HG02870 (cell line): Measurements from ENCODE around the gene SHROOM4.

Experiments
- ATAC-seq: cut with Tn5 transposase; IDR thresholded peaks from one replicate; pipeline ENCODE4 v1.9.1; 2021; ENCODE audit warnings: mild to moderate bottlenecking, moderate library complexity; ENCODE audit not compliant: unreplicated experiment

Gene SHROOM4, protein sequence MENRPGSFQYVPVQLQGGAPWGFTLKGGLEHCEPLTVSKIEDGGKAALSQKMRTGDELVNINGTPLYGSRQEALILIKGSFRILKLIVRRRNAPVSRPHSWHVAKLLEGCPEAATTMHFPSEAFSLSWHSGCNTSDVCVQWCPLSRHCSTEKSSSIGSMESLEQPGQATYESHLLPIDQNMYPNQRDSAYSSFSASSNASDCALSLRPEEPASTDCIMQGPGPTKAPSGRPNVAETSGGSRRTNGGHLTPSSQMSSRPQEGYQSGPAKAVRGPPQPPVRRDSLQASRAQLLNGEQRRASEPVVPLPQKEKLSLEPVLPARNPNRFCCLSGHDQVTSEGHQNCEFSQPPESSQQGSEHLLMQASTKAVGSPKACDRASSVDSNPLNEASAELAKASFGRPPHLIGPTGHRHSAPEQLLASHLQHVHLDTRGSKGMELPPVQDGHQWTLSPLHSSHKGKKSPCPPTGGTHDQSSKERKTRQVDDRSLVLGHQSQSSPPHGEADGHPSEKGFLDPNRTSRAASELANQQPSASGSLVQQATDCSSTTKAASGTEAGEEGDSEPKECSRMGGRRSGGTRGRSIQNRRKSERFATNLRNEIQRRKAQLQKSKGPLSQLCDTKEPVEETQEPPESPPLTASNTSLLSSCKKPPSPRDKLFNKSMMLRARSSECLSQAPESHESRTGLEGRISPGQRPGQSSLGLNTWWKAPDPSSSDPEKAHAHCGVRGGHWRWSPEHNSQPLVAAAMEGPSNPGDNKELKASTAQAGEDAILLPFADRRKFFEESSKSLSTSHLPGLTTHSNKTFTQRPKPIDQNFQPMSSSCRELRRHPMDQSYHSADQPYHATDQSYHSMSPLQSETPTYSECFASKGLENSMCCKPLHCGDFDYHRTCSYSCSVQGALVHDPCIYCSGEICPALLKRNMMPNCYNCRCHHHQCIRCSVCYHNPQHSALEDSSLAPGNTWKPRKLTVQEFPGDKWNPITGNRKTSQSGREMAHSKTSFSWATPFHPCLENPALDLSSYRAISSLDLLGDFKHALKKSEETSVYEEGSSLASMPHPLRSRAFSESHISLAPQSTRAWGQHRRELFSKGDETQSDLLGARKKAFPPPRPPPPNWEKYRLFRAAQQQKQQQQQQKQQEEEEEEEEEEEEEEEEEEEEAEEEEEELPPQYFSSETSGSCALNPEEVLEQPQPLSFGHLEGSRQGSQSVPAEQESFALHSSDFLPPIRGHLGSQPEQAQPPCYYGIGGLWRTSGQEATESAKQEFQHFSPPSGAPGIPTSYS (N-terminal part only)

DNA sequence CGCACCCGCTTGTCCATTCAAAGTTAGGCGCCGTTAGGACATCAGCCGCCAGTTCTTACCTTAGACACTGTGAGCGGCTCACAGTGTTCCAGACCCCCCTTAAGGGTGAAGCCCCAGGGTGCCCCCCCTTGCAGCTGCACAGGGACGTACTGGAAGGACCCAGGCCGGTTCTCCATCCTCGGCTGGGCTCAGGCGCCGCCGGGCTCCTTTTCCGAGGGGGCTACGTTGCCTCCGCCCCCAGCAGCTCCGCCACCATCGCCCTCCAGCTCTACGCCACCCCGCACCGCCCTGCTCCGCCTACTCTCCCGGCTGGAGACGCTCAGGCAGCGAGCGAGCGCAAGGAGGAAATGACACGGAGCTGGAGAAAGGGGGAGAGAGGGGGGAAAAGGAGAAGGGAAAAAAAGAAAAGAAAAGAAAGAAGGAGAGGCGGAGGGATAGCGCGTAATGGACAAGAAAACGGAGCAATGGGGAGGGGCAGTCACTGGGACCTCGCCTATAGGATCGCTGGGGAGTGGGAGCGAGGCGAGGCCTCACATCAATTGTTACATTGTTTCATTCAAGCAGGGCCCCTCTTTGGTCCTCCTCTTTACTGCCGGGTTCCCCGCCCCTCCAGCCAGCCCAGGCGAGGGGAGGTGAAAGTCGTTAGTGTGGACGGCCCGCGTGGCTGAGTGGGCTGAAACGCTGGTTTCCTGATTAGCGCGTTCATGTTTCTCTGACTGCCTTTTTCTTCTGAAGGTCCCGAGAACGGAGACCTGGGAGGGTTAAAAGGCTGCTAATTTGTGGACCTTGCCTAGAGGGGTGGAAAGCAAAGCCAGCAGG, at the start of gene SHROOM4:
SHROOM4 (minus strand) TSS at position 352 of the 819 bp plus-strand sequence; CDS start at position 176, 176 bp downstream.
- no peak for ATAC-seq

DNA sequence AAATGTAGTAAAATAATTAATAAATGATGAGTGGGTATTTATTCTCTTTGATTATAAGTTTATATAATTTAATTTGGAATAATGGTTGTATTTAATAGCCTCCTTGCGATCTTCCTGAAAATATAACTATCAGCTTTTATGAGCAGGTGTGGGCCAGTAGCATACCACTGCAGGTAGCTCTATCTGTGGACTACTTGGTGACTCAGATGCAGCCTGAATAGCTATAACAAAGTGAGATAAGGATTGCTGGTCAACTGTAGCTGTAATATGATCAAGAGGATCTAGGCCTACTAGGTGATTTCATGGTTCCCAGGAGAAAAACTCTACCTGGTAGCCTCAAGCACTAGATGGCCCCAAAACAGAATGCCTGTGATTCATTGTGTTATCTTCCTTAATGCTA, 49.5 kb upstream of the SHROOM4 start:
- ATAC-seq, result no peak

DNA sequence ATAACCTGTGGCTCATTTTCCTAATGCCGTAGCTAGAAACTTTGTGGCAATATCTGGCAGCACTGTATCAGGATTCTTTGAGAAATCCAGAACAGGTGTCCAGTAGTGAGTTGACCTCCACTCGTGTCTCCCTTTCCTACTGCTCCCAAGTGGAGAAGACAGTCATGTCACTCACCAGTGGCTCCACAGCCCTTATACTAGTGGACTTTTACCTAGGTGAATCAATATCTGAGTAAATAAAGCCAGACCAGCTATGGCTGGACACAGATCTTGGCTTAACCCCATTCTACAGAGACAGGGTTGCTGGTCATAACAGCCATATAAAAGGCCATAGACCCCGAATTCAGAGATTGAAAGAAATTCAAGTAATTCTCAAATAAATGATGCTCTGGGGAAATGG, 46.5 kb upstream of the SHROOM4 start:
- ATAC-seq, result no peak

DNA sequence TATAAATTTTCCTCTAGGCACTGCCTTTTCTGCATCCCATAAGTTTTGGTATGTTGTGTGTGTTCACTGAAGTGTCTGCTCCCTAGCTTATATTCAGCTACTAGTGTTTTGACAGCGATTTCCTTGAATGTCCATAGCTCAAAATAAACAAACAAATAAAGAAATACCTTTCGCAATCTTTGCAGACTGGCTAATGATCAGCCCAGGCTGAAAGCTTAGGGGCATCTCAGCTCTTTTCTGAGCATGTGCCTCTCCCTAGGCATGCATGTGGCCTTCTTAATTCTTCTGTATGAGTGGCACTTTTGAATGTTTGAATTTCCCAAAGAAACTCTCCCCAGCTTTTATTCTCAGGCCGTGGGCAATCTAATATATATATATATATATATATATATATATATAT, 44.6 kb upstream of the SHROOM4 start:
- ATAC-seq, result no peak

DNA sequence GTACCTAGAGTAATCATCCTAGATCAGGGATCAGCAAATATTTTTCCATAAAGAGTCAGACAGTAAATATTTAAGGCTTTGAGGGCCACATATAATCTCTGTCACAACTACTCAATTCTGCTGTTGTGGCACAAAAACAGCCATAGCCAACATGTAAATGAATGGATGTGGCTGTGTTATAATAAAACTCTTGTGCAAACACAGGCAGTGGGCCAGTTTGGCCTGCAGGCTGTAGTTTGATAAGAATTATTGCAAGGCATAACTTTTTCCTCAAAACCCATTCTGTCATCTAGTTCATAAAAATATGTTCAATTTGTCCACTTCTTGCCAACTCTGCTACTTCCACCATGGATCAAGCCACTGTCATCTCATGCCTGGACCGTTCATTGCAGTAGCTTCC, 39.4 kb upstream of the SHROOM4 start:
- ATAC-seq, result no peak

DNA sequence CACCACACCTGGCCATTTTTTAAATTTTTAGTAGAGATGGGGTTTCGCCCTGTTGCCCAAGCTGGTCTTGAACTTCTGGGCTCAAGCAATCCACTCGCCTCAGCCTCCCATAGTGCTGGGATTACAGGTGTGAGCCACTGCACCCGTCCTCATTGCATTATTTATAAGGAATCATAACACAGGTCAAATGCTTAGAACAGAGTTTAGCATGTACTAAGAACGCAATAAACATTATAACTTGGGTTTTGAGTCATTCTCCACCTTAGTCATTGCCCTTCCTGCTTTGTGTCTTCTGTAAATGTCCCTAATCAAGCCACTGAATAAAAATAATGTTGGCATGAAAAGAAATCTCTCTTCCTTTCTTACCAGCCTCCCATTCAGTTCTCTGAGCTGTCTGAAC, 38.5 kb upstream of the SHROOM4 start:
- no peak for ATAC-seq

DNA sequence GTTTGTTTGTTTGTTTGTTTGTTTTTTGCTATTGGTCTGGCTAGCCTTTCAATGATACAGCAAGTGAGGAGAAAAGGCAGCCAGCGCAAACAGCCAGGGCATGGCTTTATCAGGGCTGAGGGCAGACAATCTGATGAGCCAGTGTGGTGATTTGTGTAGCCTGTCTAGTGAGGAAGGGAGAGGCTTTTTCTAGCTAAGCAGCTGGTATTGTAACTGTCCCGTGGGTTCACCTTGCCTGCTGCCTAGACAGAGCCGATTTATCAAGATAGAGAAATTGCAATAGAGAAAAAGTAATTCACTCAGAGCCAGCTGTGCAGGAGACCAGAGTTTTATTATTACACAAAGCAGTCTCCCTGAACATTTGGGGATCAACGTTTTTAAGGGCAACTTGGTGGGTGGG, 28.2 kb upstream of the SHROOM4 start:
- no peak for ATAC-seq

DNA sequence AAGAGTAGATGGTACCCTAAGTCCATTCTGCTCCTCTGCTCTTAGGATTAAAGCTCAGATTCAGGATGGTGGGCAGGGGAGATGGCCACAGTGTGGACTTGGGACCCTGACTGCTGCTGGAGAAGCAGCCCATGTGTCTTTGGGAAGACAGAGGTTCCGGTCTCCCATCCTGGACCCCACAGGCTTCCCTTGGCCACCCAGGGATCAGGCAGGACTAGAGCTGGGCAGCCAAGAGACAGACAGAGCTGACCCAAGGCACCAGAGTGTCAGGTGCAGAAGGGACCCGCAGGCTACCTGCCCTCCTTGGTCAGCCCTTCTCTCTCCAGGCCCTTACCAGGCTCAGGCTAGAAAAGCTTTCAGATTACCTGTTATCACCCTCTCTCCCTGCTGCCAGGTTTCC, 25.7 kb upstream of the SHROOM4 start:
- ATAC-seq, result no peak

DNA sequence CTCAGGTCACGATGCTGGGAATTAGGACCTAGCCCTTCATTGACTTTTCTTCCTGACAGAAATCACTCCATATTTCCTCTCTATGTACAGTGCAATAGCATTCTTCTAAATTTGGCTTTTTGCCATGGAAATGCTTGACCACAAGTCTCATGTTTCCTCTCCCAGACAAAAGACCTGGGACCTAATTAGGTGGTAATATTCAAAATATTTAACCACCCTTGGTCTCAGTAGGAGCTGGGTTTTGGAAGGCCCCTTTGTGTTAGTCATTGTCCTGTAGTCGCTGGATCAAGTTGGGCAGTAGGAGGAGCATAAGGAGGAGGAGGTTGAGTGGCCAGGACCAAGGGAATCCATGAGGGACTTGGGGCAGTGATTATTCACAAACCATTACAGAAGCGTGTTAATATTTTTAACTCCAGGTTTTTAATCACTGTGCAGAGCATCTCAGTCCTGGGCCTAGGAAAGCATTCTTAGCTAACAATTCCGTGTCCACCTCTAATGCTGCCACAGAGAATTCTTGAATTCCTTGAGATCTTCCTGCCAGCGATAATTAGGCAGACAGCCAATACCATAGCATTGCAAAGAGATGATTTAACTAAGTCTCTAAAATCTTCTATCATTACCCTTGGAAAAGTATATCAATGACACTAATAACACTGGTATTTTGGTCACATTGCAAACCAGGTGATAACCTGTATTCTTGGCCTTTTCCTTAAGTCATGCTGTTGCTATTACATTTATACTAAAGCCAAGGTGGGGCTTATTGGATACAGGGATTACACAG, 25.0 kb upstream of the SHROOM4 start:
- ATAC-seq, result no peak

DNA sequence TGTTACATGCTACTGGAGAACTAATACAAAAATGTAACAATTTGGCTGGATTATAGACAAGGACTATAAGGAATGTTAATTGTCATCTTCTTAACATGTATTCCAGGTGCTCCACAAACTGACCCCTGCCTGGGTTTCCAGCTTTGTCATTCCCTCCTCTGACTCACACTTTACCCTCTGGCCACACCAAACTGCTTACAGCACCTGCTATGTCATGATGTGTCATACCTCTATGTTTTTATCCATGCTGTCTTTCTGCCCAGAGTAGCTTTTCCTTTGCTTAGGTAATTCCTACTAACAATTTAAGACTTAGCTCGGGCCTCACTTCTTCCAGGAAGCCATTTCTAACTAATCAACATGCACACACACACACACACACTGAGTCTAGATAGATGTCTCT, 14.0 kb upstream of the SHROOM4 start:
- no peak for ATAC-seq

DNA sequence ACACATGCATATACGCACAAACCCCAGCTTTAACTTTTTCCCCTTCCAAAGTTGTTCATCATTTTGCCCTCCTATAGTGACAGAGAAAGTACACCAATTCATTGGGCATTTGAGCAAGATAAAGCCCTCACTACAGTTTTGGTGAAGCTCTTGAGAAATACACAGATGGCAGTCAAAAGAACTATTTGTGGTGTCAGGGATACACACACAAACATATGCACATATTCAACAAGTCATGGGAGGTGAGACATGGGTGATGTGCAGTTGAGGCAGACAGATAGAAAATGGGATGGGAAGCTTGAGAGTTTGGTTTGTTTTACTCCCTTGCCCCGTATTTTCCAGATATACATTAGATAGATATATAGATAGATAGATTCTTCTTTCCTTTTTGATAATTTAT, 11.8 kb upstream of the SHROOM4 start:
- no peak for ATAC-seq

DNA sequence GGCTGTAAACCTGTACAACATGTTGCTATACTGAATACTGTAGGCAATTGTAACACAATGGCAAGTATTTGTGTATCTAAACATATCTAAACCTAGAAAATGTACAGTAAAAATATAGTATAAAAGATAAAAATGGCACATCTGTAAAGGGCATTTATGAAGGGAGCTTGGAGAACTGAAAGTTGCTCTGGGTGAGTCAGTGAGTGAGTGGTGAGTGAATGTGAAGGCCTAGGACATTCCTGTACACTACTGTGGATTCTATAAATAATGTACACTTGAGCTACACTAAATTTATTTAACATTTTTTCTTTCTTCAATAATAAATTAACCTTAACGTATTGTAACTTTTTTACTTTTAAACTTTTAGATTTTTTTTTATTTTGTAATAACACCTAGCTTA, 5.0 kb upstream of the SHROOM4 start:
- ATAC-seq, result no peak

DNA sequence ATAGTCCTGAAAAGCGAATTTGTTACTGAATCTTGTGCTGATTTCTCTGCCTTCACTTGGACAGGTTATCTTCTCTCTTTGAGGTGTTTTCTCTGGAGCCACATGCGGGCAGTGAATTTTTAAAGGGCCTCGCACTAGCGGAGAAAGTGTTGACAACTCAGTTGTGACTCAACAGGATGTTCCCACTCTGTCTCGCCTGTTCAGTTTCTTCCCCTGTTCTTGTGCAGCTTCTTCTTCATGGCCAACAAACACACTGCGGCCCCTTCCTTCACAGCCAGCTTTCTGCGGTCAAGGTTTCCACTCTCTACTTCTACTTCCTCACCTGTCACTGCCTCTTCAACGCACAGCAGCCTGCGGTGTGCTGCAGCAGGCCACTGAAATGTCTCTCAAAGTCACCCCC, 1.1 kb upstream of the SHROOM4 start:
- ATAC-seq, result no peak

DNA sequence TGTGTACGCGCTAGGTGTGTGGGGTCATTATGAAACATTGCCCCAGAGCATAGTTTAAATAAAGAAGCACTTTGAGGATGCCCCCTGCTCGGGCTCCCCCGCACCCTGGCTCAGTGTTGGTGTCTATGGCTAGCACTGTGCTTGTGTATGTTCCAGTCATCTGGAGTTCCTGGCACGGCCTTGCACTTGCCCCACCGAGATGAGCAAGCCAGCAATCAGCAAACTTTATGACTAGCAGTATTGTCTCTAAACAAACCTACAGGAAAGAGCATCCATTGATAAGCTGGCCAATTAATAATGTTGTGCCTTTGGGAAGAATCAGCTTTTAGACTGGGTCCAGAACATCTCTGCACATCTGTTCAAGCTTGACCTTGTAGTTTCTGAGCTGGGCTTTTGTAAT, 707 bp upstream of the SHROOM4 start:
- no peak for ATAC-seq

DNA sequence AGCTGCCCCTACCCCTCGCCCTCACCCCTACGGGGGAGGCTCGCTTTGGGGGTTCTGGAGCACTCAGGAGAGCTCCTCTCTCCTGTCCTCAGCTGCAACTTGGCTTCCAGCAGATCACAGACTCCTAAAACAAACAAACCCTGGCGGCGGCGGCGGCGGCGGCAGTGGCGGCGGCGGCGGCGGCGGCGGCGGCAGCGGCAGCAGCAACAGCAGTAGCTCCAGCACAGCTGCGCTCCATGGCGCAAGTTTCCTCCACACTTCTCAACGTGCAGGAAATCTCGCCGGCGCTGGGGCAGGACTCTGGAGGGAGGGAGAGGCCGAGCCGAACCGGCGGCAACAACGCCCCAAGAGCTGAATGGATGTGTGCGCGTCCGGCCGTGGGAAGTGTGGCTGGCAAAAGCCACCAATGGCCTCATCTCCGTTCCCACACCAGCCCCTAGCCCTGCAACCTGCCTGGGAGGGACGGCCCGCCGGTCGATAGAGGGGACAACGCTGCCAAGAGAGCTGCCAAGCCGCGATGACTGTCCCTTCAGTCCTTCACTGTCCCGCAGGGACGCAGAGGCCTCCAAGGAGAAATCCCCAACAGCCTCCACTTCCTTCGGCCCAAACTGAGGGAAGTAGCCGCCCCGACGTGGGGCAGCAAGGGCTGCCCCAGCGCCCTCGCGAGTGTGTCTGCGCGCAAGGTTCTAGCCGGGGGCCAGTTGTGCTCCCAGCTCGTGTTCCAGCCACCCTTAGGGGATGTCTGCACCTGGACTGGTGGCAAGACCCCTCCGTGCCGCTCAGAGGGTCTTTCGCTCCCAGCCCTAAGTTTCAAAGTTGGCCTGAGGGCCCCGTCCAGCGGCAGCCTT, 775 bp downstream of the SHROOM4 start:
- ATAC-seq, result no peak

DNA sequence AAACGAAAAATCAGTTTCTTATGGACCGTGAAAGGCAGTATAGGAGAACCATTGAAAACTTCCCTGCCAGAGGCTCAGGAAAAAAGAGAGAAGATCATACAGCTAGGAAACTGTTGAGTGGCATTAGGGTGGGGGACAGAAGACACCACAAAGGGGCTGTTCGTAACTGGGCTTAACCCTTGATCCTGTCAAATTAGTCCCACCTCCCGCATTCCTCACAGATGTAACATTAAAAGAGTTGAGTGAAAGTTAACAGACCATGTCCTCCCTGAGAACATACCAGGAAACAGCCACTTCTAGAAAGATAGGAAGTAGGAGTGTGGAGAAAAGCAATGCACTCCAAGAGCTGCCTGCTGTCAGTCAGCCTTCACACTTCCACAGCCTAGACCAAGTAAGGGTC, 8.7 kb downstream of the SHROOM4 start:
- no peak for ATAC-seq

DNA sequence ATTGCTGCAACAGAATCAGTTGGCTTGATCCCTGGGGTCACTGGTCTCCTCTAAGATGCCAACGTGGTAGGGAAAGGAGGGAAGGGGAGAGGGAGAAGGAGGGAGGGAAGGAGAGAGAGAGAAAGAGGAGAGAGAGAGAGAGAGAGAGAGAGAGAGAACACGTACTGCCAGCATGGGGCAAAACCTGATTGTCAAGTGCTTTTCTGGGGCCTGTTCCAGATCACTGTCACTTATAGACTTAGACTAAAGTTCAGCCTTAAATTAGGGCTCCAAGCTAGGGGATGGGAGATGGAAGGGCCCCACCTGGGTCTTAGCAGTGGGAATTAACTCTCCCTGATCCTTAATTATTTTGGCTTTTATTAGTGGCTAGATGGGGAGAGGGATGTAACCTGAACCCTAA, 12.9 kb downstream of the SHROOM4 start:
- ATAC-seq, result no peak

DNA sequence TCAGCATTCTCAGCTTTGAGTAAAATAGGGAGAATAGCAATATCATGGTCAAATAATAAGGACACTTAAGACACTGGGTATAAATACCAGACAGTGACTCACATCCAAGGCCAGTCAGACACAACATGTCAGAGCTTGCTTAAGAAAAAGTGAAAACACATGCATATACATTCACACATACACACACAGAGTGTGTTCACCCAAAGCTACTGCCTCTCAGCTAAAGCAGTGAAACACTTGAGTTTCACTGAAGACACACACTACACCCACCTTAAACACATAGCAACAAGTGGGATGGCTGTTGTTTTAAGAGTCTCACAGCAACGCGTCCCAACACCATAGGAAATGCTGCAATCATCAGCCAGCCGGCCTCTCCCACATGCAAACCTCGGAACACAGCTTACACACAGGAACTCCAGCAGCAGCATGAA, 14.4 kb downstream of the SHROOM4 start:
- no peak for ATAC-seq

DNA sequence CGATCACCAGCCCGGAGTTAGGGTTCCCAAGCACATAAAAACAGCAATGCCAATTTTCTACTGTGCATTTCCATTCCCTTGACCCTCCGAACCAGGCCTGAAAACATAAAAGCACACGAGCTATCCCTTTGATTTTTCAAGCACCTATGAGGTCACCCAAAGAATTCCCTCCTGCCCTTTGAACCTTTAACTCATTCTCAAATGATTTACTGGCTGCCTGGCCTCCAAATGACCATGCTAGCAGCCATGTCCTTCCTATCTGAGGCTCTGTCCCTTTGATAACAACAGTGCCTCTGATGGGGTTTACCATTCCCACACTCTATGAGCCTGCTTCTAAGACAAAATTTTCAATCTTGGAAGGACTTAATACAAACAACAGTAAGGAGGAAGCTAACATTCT, 15.2 kb downstream of the SHROOM4 start:
- ATAC-seq, result no peak
